Natural killer cell (primary cell): Measurements from ENCODE around the gene CD8B2. TPM values are rescaled to one million over a fixed set of nuclear protein-coding genes. Genes with fewer than 3 reads are reported as not detected.

Experiments used
- ATAC-seq, 3 donors: fragments of 150-1000 bp in 2 of 3; fragments of 200-7000 bp in 1 of 3; cut with Tn5 transposase; 1 replicate in 1 of 3; 2 replicates in 2 of 3; pipeline ENCODE4 v1.10.0; 2021; ENCODE audit warnings: mild to moderate bottlenecking in 2 of 3, moderate library complexity in 2 of 3
- DNase-seq, 2 donors: peaks; one replicate each; pipeline versions ENCODE4 v3.0.0 to v3.0.0-alpha.2; 2013 to 2021; ENCODE audit warnings: mixed read lengths in 1 of 2
- H3K27ac ChIP-seq: one replicate; pipeline ENCODE4 v1.5.1; 2013; ENCODE audit warnings: mild to moderate bottlenecking, low read length
- H3K27me3 ChIP-seq: one replicate; pipeline ENCODE4 v1.6.1; 2013; ENCODE audit warnings: low read length; ENCODE audit not compliant: control insufficient read depth, insufficient read depth
- H3K36me3 ChIP-seq: one replicate; pipeline ENCODE4 v1.6.1; 2013; ENCODE audit warnings: low read length; ENCODE audit not compliant: control insufficient read depth, insufficient read depth
- H3K4me1 ChIP-seq: one replicate; pipeline ENCODE4 v1.6.1; 2013; ENCODE audit warnings: low read length; ENCODE audit not compliant: control insufficient read depth, insufficient read depth
- H3K4me3 ChIP-seq: one replicate; pipeline ENCODE4 v1.5.1; 2013; ENCODE audit warnings: low read length
- H3K9me3 ChIP-seq: one replicate; pipeline ENCODE4 v1.6.1; 2013; ENCODE audit warnings: low read length; ENCODE audit not compliant: control insufficient read depth, insufficient read depth
- H3K27ac Mint-ChIP-seq, 2 donors: one replicate each; pipeline ENCODE4 v1.8.0; 2022; ENCODE audit warnings: mild to moderate bottlenecking in 2 of 2, mixed read lengths in 2 of 2, moderate library complexity in 1 of 2
- H3K27me3 Mint-ChIP-seq, 2 donors: one replicate each; pipeline ENCODE4 v1.8.0; 2022; ENCODE audit warnings: low read depth in 2 of 2, mixed read lengths in 2 of 2
- H3K36me3 Mint-ChIP-seq: one replicate; pipeline ENCODE4 v1.8.0; 2022; ENCODE audit warnings: mixed read lengths
- H3K4me1 Mint-ChIP-seq, 2 donors: one replicate each; pipeline ENCODE4 v1.8.0; 2022; ENCODE audit warnings: mixed read lengths in 2 of 2
- H3K4me3 Mint-ChIP-seq: one replicate; pipeline ENCODE4 v1.8.0; 2022; ENCODE audit warnings: mild to moderate bottlenecking, moderate library complexity, mixed read lengths
- H3K9me3 Mint-ChIP-seq, 2 donors: one replicate each; pipeline ENCODE4 v1.8.0; 2022; ENCODE audit warnings: mixed read lengths in 2 of 2
- WGBS: methylation state at CpG from one replicate; pipeline ENCODE4 v1.1.7; 2013; ENCODE audit warnings: missing lambda C conversion rate; ENCODE audit not compliant: insufficient coverage; 5-methylcytosine and 5-hydroxymethylcytosine counted together
- intact Hi-C: fragments of 100-400 bp; cut with micrococcal nuclease; formaldehyde crosslinking; loops from one replicate; pipeline ENCODE4 v1.14.2; 2022
- total RNA-seq, 4 donors: library from RNA; stranded (reverse); fragments of 120-200 nt in 1 of 4; gene quantifications; one replicate each; pipeline versions ENCODE4 v1.2.3 to v1.2.4, GENCODE V29; 2013 to 2022
- TF ChIP-seq, protein P1 (sequence below): fragments of 200-600 bp; IDR thresholded peaks from one replicate; pipeline ENCODE4 v1.8.0; 2022; ENCODE audit warnings: antibody characterized with exemption

Gene CD8B2
- total RNA-seq, 3 donors from 2014 or later (not counting 1 experiment from before 2014, with no cell fraction given): 0.36 to 1.0 (median 0.49) TPM

DNA sequence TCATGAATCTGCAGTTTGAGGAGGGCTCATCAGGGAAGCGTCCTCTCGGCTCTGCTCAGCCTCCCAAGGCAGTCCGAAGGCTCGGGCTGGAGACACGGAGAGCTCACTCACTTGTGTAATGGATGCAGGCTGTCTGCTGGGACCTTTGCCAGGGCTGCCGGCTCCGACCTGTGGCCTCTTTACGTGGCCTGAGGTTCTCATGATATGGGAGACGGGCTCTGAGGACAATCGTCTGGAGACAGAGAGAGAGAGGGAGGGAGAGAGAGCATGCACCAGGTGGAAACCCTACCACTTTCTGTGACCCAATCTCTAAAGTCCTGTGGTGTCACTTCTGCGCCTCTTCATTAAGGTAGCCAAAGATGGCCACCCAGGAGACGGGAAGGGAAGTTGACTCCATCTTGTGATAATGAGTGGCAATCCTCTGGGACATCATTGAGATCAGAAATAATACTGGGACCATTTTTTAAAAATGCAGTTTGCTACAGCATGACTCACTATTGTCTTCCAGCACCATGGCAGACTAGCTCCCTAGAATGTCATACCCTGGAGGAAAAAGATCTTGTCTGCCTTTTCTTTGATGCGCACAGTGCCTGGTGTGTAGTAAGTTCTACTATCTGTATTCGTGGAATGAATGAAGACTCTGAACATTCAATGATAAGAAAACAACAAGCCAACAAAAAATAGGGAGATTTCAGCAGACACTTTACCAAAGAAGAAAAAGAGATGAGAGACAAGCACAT lies 60.2 kb downstream of the CD8B2 start:
- Mint-ChIP-seq H3K9me3 (no peaks in the 10 kb centered on the region), H3K27ac (no peak overlapping the region), H3K4me1 (peaks cover 0 to 5% of the 10 kb centered on the region in 2 donors), H3K36me3 (no peaks in the 10 kb centered on the region), H3K27me3 (peaks cover 22 to 36% of the 10 kb centered on the region in 2 donors), H3K4me3 (no peak overlapping the region)
- Histone ChIP-seq H3K36me3 (no peaks in the 10 kb centered on the region), H3K4me3 (no peak overlapping the region), H3K27ac (no peak overlapping the region), H3K9me3 (no peaks in the 10 kb centered on the region), H3K4me1 (peaks cover 10% of the 10 kb centered on the region), H3K27me3 (peaks cover 6% of the 10 kb centered on the region)
- ATAC-seq (no peak), DNase-seq (no peak)
- TF ChIP-seq, protein P1, sequence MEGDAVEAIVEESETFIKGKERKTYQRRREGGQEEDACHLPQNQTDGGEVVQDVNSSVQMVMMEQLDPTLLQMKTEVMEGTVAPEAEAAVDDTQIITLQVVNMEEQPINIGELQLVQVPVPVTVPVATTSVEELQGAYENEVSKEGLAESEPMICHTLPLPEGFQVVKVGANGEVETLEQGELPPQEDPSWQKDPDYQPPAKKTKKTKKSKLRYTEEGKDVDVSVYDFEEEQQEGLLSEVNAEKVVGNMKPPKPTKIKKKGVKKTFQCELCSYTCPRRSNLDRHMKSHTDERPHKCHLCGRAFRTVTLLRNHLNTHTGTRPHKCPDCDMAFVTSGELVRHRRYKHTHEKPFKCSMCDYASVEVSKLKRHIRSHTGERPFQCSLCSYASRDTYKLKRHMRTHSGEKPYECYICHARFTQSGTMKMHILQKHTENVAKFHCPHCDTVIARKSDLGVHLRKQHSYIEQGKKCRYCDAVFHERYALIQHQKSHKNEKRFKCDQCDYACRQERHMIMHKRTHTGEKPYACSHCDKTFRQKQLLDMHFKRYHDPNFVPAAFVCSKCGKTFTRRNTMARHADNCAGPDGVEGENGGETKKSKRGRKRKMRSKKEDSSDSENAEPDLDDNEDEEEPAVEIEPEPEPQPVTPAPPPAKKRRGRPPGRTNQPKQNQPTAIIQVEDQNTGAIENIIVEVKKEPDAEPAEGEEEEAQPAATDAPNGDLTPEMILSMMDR: no peak
- 73% methylated on average over 13 of the region's 14 CpGs for WGBS
- intact Hi-C loops: no loop called here

DNA sequence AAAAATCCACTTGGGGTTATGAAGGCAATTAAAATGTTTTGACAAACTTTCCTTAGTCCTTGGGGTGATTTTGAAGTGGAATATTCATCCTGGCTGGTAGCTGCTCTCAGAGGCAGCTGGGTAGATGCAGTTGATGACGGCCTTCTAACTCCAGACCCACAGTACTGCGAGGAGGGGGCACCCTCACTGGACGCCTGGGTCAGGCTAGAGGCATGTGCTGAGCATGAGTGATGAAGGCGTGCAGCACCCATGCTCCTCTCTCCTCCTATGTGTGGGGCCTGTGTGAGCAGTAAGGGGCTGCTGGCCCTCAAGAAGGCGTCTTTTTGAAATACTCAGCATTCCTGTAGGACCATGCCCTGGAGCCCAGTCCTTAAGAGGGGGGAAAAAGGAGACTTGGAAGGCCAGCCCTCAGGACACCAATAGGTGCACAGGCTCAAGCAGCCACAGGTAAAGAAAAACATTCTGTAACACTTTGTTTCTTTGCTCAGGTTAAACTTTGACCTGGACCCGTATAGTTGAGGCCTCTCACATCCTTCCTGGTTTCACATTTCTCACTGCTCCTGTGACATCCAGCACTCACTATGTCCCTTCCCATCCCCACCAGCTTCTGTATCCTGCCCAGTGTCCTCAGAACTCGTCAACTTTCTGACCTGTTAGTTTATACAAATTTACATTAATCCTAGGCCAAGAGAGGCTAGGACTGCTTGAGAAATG lies 64.4 kb downstream of the CD8B2 start:
- no peak overlapping the region for H3K27ac Mint-ChIP-seq
- H3K4me3 Mint-ChIP-seq: no peak overlapping the region
- Histone ChIP-seq H3K27ac (no peak overlapping the region), H3K27me3 (no peaks in the 10 kb centered on the region), H3K4me3 (no peak overlapping the region), H3K4me1 (no peaks in the 10 kb centered on the region), H3K9me3 (no peaks in the 10 kb centered on the region), H3K36me3 (no peaks in the 10 kb centered on the region)
- intact Hi-C loops: no loop called here
- ATAC-seq (no peak), DNase-seq (no peak)
- no peaks in the 10 kb centered on the region for H3K4me1 Mint-ChIP-seq
- TF ChIP-seq, protein P1: no peak
- H3K36me3 Mint-ChIP-seq: no peaks in the 10 kb centered on the region
- WGBS: 70% methylated on average over 7 of the region's 7 CpGs
- peaks cover 15 to 26% of the 10 kb centered on the region in 2 donors for H3K27me3 Mint-ChIP-seq
- H3K9me3 Mint-ChIP-seq: peaks cover 0 to 2% of the 10 kb centered on the region in 2 donors

DNA sequence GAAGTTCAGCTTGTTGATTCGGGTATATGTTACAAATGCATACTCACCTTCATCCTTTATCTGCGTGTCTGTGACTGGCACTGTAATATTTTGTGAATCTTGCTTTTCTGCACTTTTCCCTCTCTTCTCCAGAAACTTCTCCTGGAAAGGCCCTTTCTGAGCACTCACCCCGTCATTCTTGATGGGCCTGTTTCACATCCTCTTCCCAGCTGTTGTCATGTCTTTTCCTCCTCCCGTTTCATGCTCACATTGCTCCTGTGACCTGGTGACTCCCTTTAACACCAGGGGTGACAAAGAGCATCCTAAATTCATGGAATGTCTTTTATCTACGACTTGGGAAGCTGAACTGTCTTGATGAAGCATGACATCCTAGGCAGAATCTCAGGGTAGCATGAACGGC lies 65.8 kb downstream of the CD8B2 start:
- Mint-ChIP-seq H3K36me3 (no peaks in the 10 kb centered on the region), H3K27ac (no peak overlapping the region), H3K27me3 (peaks cover 10 to 21% of the 10 kb centered on the region in 2 donors), H3K4me1 (no peaks in the 10 kb centered on the region), H3K4me3 (no peak overlapping the region), H3K9me3 (peaks cover 0 to 2% of the 10 kb centered on the region in 2 donors)
- DNase-seq (no peak), ATAC-seq (no peak)
- intact Hi-C loops: no loop called here
- WGBS: 74% methylated on average over 6 of the region's 6 CpGs
- Histone ChIP-seq H3K27me3 (no peaks in the 10 kb centered on the region), H3K27ac (no peak overlapping the region), H3K36me3 (no peaks in the 10 kb centered on the region), H3K9me3 (no peaks in the 10 kb centered on the region), H3K4me1 (no peaks in the 10 kb centered on the region), H3K4me3 (no peak overlapping the region)
- TF ChIP-seq, protein P1: no peak
